GM20000 (cell line): Measurements from ENCODE around the gene LIMK2.
"Not testable (repeated sequence)": the region's sequence is repeated elsewhere in the genome, so short reads cannot be mapped to it uniquely, and the experiment has no call there.

Source experiments
- DNase-seq: peaks from one replicate; pipeline ENCODE4 v3.0.0; 2012; ENCODE audit warnings: low spot score
- TF ChIP-seq, protein P1 (sequence below): IDR thresholded peaks from 2 replicates; pipeline ENCODE4 v1.5.1; 2012; ENCODE audit warnings: mild to moderate bottlenecking, control low read depth; ENCODE audit errors: extremely low read depth, missing control alignments

The LIMK2 gene

GRCh38 chr22:31211862-31212730 lies at the start of gene LIMK2:
TSS of gene LIMK2 (plus strand) at chr22:31212298. CDS start at chr22:31212409, 111 bp downstream.
- TF ChIP-seq, protein P1, sequence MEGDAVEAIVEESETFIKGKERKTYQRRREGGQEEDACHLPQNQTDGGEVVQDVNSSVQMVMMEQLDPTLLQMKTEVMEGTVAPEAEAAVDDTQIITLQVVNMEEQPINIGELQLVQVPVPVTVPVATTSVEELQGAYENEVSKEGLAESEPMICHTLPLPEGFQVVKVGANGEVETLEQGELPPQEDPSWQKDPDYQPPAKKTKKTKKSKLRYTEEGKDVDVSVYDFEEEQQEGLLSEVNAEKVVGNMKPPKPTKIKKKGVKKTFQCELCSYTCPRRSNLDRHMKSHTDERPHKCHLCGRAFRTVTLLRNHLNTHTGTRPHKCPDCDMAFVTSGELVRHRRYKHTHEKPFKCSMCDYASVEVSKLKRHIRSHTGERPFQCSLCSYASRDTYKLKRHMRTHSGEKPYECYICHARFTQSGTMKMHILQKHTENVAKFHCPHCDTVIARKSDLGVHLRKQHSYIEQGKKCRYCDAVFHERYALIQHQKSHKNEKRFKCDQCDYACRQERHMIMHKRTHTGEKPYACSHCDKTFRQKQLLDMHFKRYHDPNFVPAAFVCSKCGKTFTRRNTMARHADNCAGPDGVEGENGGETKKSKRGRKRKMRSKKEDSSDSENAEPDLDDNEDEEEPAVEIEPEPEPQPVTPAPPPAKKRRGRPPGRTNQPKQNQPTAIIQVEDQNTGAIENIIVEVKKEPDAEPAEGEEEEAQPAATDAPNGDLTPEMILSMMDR, result peak; percentile 79

GRCh38 chr22:31170971-31171370 lies 41.1 kb upstream of the LIMK2 start:
- TF ChIP-seq, protein P1, result no peak
- no peak for DNase-seq

More at GRCh38 chr22:31211862-31212730, at the start of gene LIMK2:
- DNase-seq, result peak; percentile 96

- not testable (repeated sequence) for DNase-seq
Observed at GRCh38 chr22:31171734-31172133, 40.4 kb upstream of the LIMK2 start.

DNA sequence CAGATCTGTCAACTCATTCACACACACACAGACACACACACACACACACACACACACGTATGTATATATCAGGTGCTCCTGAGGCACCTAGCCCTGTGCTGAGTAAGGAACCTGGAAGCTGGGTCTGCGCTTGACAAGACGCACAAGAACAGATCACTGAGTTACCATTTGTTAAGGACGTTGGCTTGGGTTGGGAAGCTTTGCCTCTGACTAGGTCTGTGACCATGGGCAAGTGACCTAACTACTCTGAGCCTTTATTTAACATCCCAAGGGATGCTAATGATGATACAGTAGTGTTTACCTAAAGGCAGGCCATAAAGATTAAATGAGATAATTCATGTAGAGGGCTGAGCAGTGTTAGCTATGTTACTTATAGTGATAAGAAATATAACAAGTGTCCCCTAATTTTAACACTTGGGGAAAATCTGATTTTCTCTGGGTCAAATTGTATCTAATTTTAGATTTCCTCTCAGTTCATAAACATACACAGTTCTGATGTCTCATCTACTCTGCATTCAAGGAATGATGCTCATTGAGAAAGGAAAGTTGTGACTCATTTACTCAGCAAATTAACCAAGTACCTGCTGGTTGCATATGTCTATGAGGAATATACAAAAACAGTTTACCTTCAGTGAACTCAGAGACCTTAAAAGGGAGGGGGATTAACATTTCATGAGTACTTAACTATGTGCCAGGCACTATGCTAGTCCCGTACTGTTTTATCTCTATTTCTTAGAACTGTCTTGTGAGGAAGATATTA lies 38.5 kb upstream of the LIMK2 start:
- TF ChIP-seq, protein P1, result no peak
- no peak for DNase-seq

DNA sequence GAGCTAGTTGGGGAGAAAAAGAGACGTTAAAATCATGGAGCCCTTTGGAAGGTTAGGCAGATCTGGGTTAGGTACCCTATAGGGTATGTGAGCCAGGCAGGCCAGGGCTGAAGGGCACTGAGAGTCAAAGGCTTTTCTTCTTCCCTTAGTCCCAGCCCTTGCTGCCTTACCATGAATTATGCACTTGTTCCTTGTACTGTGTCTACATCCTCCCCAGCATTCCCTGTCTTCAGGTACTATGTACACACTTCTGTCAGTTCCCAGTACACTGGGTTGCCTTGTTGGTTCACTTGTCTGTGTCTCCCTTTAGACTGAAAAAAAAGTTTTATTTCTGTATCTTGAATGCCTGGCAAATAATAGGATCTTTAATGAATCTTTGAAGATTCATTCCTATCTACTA lies 35.2 kb upstream of the LIMK2 start:
- TF ChIP-seq, protein P1, result no peak
- no peak for DNase-seq

DNA sequence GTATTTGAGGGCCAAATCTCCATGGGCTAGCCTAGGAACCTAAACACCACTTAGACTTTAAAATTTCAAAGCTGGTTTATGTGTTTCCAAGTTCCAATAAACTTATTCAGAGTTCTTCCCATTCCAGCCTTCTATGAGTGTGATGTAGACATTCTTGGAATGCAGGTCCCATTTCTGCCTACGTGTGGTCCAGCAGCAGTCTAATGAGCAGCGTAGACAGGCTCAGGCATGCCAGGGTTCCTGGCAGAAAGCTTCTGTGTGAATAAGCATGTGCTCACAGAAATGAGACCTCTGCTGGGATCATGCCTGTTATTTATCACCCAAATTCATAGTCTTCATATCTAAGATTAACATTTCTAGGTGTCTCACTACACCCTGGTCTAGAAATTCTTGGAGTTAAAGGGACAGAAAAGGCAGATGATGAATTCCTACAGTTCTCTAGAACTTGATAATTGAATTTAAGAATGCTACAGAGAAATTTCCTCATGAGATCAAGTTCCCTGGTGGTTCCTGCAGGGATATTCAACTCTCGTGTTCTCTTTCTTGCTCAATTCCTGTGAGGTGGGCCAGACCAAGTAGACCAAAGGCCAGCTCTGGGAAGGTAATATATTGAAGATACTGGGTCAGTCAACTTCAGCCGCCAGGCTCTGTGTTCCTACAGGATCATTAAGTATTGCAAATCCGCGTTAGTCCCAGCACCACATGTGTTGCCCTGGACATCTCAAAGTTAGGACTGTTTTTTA lies 34.5 kb upstream of the LIMK2 start:
- TF ChIP-seq, protein P1, result no peak
- DNase-seq, result no peak

- DNase-seq, result no peak
- TF ChIP-seq, protein P1, result no peak
Observed at GRCh38 chr22:31178859-31179258, 33.2 kb upstream of the LIMK2 start.
